HepG2 (cell line): ENCODE data around the gene STRN4. TPM values are rescaled to one million over a fixed set of nuclear protein-coding genes. Genes with fewer than 3 reads are reported as not detected.

ENCODE experiments used
- ATAC-seq: fragments of 200-7000 bp; cut with Tn5 transposase; 3 replicates; pipeline ENCODE4 v1.9.1; 2020; ENCODE audit warnings: mild to moderate bottlenecking, moderate library complexity
- BruUV-seq: library from RNA; stranded (reverse); fragments of 400-500 nt; replicated peaks from 2 replicates; lab custom pipeline; 2021; lab: Mats Ljungman, UMichigan
- CTCF ChIA-PET: fragments of 300-600 bp; formaldehyde crosslinking; extraction: SDS; loops from one replicate; lab custom pipeline; 2021; ENCODE audit warnings: low total read pairs, inconsistent platforms, low intra/inter-chr PET ratio; lab: Yijun Ruan, JAX
- POLR2A ChIA-PET: fragments of 350-600 bp; sonication (Branson Sonifier 250); formaldehyde crosslinking; loops from one replicate; lab custom pipeline; 2020; ENCODE audit warnings: antibody characterized with exemption, inconsistent platforms; lab: Yijun Ruan, JAX
- DNase-seq: peaks from one replicate; pipeline ENCODE4 v3.0.0-alpha.2; 2015; ENCODE audit warnings: low spot score
- FAIRE-seq: peaks from 3 replicates; lab custom pipeline; 2011; peaks lifted over from hg19 to GRCh38; lab: Jason Lieb, UNC
- H2AFZ ChIP-seq: one replicate; pipeline ENCODE4 v1.6.1; 2011; ENCODE audit warnings: low read length, inconsistent platforms
- H3K27ac ChIP-seq: fragments of 300-600 bp; 3 replicates; pipeline ENCODE4 v1.8.0; 2011; ENCODE audit warnings: mixed run types, mild to moderate bottlenecking, mixed read lengths, low read length, inconsistent platforms; ENCODE audit not compliant: insufficient read depth; ENCODE audit errors: extremely low read length
- H3K27me3 ChIP-seq, 2 experiments: fragments of 200-600 bp in 1 of 2; 2 replicates in 1 of 2; 3 replicates in 1 of 2; pipeline versions ENCODE4 v1.6.0 to v1.8.0; 2011; ENCODE audit warnings: low read length in 2 of 2, mild to moderate bottlenecking in 2 of 2, moderate library complexity in 2 of 2, inconsistent platforms in 1 of 2; ENCODE audit not compliant: insufficient read depth in 2 of 2, control insufficient read depth in 1 of 2
- H3K36me3 ChIP-seq, 2 experiments: fragments of 200-600 bp in 1 of 2; replicated peaks in 1 of 2; 2 replicates in 1 of 2; 3 replicates in 1 of 2; pipeline versions ENCODE4 v1.5.1 to v1.8.0; 2011; ENCODE audit warnings: low read length in 2 of 2, inconsistent platforms in 1 of 2; ENCODE audit not compliant: insufficient read depth in 2 of 2, control insufficient read depth in 1 of 2
- H3K4me1 ChIP-seq: 2 replicates; pipeline ENCODE4 v1.5.1; 2012; ENCODE audit warnings: low read length, inconsistent platforms; ENCODE audit not compliant: insufficient read depth
- H3K4me2 ChIP-seq: 2 replicates; pipeline ENCODE4 v1.6.0; 2011; ENCODE audit warnings: low read depth, low read length, inconsistent platforms
- H3K4me3 ChIP-seq, 3 experiments: fragments of 200-600 bp in 1 of 3; sonication (generic), shearing (Covaris generic) in 1 of 3; replicated peaks in 1 of 3; 2 replicates each; pipeline ENCODE4 v1.5.1; 2011 to 2016; ENCODE audit warnings: low read length in 3 of 3, inconsistent platforms in 2 of 3, low read depth in 2 of 3, mild to moderate bottlenecking in 2 of 3, control low read depth in 1 of 3, mixed read lengths in 1 of 3; ENCODE audit not compliant: insufficient read depth in 1 of 3
- H3K79me2 ChIP-seq: one replicate; pipeline ENCODE4 v1.6.1; 2011; ENCODE audit warnings: low read length, inconsistent platforms; ENCODE audit not compliant: insufficient read depth
- H3K9ac ChIP-seq: 2 replicates; pipeline ENCODE4 v1.6.0; 2011; ENCODE audit warnings: mild to moderate bottlenecking, low read depth, low read length, inconsistent platforms; ENCODE audit not compliant: insufficient read depth
- H3K9me3 ChIP-seq: 2 replicates; pipeline ENCODE4 v1.5.1; 2012; ENCODE audit warnings: mild to moderate bottlenecking, low read length
- H4K20me1 ChIP-seq: 2 replicates; pipeline ENCODE4 v1.6.0; 2011; ENCODE audit warnings: inconsistent platforms, mild to moderate bottlenecking, low read length, moderate library complexity; ENCODE audit not compliant: insufficient read depth
- AGO2 ChIP-seq: fragments of 200-400 bp; formaldehyde crosslinking; optimal IDR thresholded peaks from 2 replicates; pipeline ENCODE3; 2017; ENCODE audit warnings: mild to moderate bottlenecking, low read depth, low read length, moderate library complexity
- EZH2 ChIP-seq: conservative IDR thresholded peaks from 2 replicates; pipeline ENCODE4 v1.6.1; 2012; ENCODE audit warnings: mild to moderate bottlenecking, low read depth, low read length, moderate library complexity
- IKZF4 ChIP-seq: sonication (generic); formaldehyde crosslinking; IDR thresholded peaks from 2 replicates; pipeline ENCODE4 v1.5.1; 2020; ENCODE audit warnings: borderline replicate concordance, mild to moderate bottlenecking, low read depth, missing genetic modification reagents; ENCODE audit errors: not compliant biosample characterization
- MAFG ChIP-seq: sonication (generic); formaldehyde crosslinking; IDR thresholded peaks from 2 replicates; pipeline ENCODE4 v1.5.1; 2020; ENCODE audit warnings: mild to moderate bottlenecking, missing genetic modification reagents
- NFATC3 ChIP-seq: sonication (generic); formaldehyde crosslinking; IDR thresholded peaks from 2 replicates; pipeline ENCODE4 v1.5.1; 2020; ENCODE audit warnings: mild to moderate bottlenecking, missing genetic modification reagents
- POLR2AphosphoS2 ChIP-seq: IDR thresholded peaks from 2 replicates; pipeline ENCODE4 v1.6.1; 2011; ENCODE audit warnings: low read depth, low read length, improper control_type of control experiment
- U2AF1 ChIP-seq: fragments of 200-400 bp; formaldehyde crosslinking; optimal IDR thresholded peaks from 2 replicates; pipeline ENCODE3; 2017; ENCODE audit warnings: mild to moderate bottlenecking, low read depth, low read length
- XRCC5 ChIP-seq: fragments of 200-400 bp; formaldehyde crosslinking; optimal IDR thresholded peaks from 2 replicates; pipeline ENCODE3; 2017; ENCODE audit warnings: mild to moderate bottlenecking, low read length
- ZNF264 ChIP-seq: sonication (generic); formaldehyde crosslinking; IDR thresholded peaks from 2 replicates; pipeline ENCODE4 v1.4.0; 2020; ENCODE audit warnings: missing genetic modification reagents
- ZNF569 ChIP-seq: sonication (generic); formaldehyde crosslinking; IDR thresholded peaks from 2 replicates; pipeline ENCODE4 v1.5.0; 2020; ENCODE audit warnings: mild to moderate bottlenecking, missing genetic modification reagents, moderate library complexity, borderline replicate concordance
- WGBS: methylation state at CpG from one replicate; pipeline ENCODE4 v1.1.6; 2017; ENCODE audit warnings: low lambda C conversion rate; 5-methylcytosine and 5-hydroxymethylcytosine counted together
- in situ Hi-C: cut with HindIII; loops from 2 replicates; pipeline ENCODE4 v1.10.0; 2017; ENCODE audit warnings: low pct_unique_long_range_greater_than_20kb; ENCODE audit not compliant: extremely low pct_ligation_motif_present
- intact Hi-C: fragments of 100-400 bp; cut with micrococcal nuclease; formaldehyde crosslinking; loops from one replicate; pipeline ENCODE4 v1.10.0; 2022; ENCODE audit not compliant: unreplicated experiment
- polyA plus RNA-seq, 8 experiments: library from polyadenylated mRNA; depleted of rRNA in 3 of 8; stranded (reverse) in 7 of 8; unstranded in 1 of 8; fragments of >200 nt; fragmentation: Illumina TruSeq in 4 of 8; extraction: Trizol in 4 of 8; gene quantifications; 2 replicates each; pipeline versions ENCODE4 v1.2.1 to v1.2.3, GENCODE V29; 2011 to 2016; ENCODE audit warnings: low read depth in 4 of 8, missing spikeins in 1 of 8, mixed read lengths in 1 of 8; ENCODE audit not compliant: insufficient read depth in 1 of 8
- total RNA-seq, 5 experiments: library from RNA; depleted of rRNA; stranded (reverse); fragments of >200 nt; fragmentation: Illumina TruSeq; extraction: Trizol; gene quantifications; 2 replicates each; pipeline ENCODE4 v1.2.3, GENCODE V29; 2016; ENCODE audit warnings: low read depth in 1 of 5
- TF ChIP-seq, protein P1 (sequence below): sonication (generic); formaldehyde crosslinking; IDR thresholded peaks from 2 replicates; pipeline ENCODE4 v1.8.0; 2023; ENCODE audit warnings: mild to moderate bottlenecking, missing genetic modification reagents

Gene STRN4
- total and polyA plus RNA-seq, 2 of the 13 experiments (the other 11 are each of a cell fraction or from before 2014, with no cell fraction given), result 43.1 to 57.3 TPM

DNA sequence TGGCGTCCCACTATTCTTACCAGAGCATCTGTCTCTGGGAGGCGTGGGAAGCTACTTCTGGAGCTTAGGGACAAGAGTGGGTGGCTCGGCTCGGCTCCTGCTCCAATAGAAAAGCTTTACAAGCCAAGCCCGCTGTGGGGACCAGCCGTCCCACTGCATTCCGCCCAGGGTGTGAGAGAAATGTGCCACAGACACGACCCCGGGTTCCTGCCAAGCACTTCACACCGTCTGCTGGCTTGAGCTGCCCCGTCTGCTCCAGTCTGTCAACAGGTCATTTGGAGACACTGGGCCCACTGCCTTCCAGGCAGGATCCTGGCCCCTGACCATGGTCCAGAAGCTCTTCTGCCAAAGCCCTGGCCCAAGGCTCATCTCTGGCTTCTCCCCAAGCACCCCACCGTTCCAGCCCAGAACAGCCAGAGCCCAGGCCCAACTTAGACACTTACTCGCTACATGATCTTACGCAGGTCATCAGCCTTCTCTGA lies 6.9 kb downstream of the STRN4 start:
- H2AFZ ChIP-seq, result no peak overlapping the region
- no peak for FAIRE-seq
- in situ Hi-C loops (no loop called here), intact Hi-C loops (no loop called here)
- ChIA-PET POLR2A (no interaction called here), CTCF (no interaction called here)
- no peak for ATAC-seq
- H3K79me2 ChIP-seq, result peaks cover 62% of the 10 kb centered on the region
- H3K36me3 ChIP-seq, result peaks cover 28 to 52% of the 10 kb centered on the region in 2 experiments
- no peaks in the 10 kb centered on the region for H3K27me3 ChIP-seq
- H3K9me3 ChIP-seq, result no peaks in the 10 kb centered on the region
- WGBS, result 98% methylated on average over 9 of the region's 14 CpGs
- no peak overlapping the region for H3K4me2 ChIP-seq
- H3K9ac ChIP-seq, result no peak overlapping the region
- no peak overlapping the region for H3K4me3 ChIP-seq
- H3K27ac ChIP-seq, result no peak overlapping the region
- peaks cover 13% of the 10 kb centered on the region for H3K4me1 ChIP-seq
- TF ChIP-seq EZH2 (no peak), AGO2 (peak; percentile 27)
- BruUV-seq, result no TSS peak
- peaks cover 36% of the 10 kb centered on the region for H4K20me1 ChIP-seq
- DNase-seq, result no peak

GRCh38 chr19:46737761-46738171 lies 8.5 kb downstream of the STRN4 start:
- ChIA-PET POLR2A (interaction anchor here (1.3 kb wide), 1 partner anchor 9 kb away, joined by 3 read pairs; no protein-coding TSS in a partner anchor), CTCF (no interaction called here)
- no TSS peak for BruUV-seq
- H3K27me3 ChIP-seq, result no peaks in the 10 kb centered on the region
- no peaks in the 10 kb centered on the region for H3K9me3 ChIP-seq
- no peak overlapping the region for H3K4me3 ChIP-seq
- peaks cover 46% of the 10 kb centered on the region for H3K79me2 ChIP-seq
- TF ChIP-seq ZNF264 (no peak), NFATC3 (no peak), XRCC5 (no peak), ZNF569 (no peak), U2AF1 (no peak), POLR2AphosphoS2 (no peak), IKZF4 (no peak), MAFG (CRISPR knock-in tag) (no peak)
- TF ChIP-seq, protein P1, sequence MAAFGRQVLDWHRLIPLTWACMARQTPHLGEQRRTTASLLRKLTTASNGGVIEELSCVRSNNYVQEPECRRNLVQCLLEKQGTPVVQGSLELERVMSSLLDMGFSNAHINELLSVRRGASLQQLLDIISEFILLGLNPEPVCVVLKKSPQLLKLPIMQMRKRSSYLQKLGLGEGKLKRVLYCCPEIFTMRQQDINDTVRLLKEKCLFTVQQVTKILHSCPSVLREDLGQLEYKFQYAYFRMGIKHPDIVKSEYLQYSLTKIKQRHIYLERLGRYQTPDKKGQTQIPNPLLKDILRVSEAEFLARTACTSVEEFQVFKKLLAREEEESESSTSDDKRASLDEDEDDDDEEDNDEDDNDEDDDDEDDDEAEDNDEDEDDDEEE (CRISPR knock-in tag), result no peak
- no peak overlapping the region for H2AFZ ChIP-seq
- ATAC-seq (no peak), FAIRE-seq (no peak), DNase-seq (no peak)
- H3K36me3 ChIP-seq, result peaks cover 39 to 67% of the 10 kb centered on the region in 2 experiments
- no peak overlapping the region for H3K9ac ChIP-seq
- no peak overlapping the region for H3K4me2 ChIP-seq
- H4K20me1 ChIP-seq, result peaks cover 23% of the 10 kb centered on the region; the same call in 1 of the 2 replicates
- no peak overlapping the region for H3K27ac ChIP-seq
- intact Hi-C loops (no loop called here), in situ Hi-C loops (no loop called here)
- 93% methylated on average over 19 of the region's 19 CpGs for WGBS
- no peaks in the 10 kb centered on the region for H3K4me1 ChIP-seq
